ENCODE measurements around the gene FOXP4.

The FOXP4 gene

DNA sequence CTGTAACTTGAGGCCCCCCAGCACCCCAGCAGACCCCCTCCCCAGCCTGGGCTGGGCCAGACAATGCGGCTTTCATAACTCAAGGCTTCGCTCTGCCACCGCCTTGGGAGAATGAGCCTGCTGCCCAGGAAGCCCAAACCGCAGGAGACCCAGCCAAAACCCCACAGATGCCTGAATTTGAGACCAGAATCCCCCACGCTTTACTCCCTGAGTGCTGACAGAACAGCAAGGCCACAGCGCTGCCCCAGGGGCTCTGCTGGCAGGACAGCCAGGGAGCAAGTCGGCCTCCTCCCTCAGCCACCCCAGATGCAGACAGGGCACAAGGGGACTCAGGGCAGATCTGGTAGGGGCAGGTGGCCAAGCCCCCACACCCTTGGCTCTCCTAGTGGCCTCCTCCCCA is 94.2 kb downstream of the FOXP4 start:
- no peaks in the 10 kb centered on the region for H3K9me3 Mint-ChIP-seq
- peaks cover 28% of the 10 kb centered on the region for H3K36me3 Mint-ChIP-seq (ENCODE audit: low read depth)
- peak overlapping the region; percentile 91 to 97 (median 93) for H3K4me3 Mint-ChIP-seq
- H3K27me3 Mint-ChIP-seq (ENCODE audit: low read depth), result peaks cover 24% of the 10 kb centered on the region
- peak overlapping the region; percentile 97 to 100 (median 99) for H3K27ac Mint-ChIP-seq
- peaks cover 75% of the 10 kb centered on the region for H3K4me1 Mint-ChIP-seq
- TF ChIP-seq, protein P1, sequence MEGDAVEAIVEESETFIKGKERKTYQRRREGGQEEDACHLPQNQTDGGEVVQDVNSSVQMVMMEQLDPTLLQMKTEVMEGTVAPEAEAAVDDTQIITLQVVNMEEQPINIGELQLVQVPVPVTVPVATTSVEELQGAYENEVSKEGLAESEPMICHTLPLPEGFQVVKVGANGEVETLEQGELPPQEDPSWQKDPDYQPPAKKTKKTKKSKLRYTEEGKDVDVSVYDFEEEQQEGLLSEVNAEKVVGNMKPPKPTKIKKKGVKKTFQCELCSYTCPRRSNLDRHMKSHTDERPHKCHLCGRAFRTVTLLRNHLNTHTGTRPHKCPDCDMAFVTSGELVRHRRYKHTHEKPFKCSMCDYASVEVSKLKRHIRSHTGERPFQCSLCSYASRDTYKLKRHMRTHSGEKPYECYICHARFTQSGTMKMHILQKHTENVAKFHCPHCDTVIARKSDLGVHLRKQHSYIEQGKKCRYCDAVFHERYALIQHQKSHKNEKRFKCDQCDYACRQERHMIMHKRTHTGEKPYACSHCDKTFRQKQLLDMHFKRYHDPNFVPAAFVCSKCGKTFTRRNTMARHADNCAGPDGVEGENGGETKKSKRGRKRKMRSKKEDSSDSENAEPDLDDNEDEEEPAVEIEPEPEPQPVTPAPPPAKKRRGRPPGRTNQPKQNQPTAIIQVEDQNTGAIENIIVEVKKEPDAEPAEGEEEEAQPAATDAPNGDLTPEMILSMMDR (IDR thresholded peaks at IDR 0.05; ENCODE audit: unreplicated experiment in 3 of 3), result no peak

DNA sequence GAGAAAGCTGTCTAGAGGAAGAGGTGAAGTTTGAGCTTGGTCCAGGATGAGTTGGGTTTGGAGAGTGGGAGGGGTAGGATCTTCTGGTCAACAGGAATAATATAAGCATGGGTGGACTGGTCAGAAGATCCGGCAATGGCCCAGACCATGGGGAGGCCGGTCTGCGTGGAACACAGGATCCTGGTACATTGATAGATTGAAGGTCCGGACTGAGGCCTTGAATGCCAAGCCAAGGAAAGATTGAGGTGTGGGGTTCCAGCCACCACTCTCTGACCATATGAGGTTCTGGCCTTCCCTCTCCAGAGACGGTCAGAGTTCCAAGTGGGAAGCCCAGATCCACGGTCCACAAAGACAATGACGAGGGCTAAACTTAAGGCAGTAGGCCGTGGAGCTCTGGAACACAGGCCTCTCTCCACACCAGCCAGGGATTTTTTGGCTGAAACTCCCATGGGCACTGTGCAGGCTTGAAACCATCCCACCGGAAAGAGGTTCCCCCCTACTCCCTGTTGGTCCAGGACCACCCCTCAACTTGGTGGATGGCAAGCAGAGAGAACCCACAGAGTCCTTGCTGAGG is 95.3 kb downstream of the FOXP4 start:
- Mint-ChIP-seq H3K27me3 (ENCODE audit: low read depth) (peaks cover 24% of the 10 kb centered on the region), H3K4me1 (peaks cover 77% of the 10 kb centered on the region), H3K36me3 (ENCODE audit: low read depth) (peaks cover 35% of the 10 kb centered on the region), H3K27ac (peak overlapping the region; percentile 97 to 100 (median 99)), H3K9me3 (no peaks in the 10 kb centered on the region), H3K4me3 (peak overlapping the region; percentile 79 to 97 (median 93))
- TF ChIP-seq, protein P1 (IDR thresholded peaks at IDR 0.05; ENCODE audit: unreplicated experiment in 3 of 3), result no peak

DNA sequence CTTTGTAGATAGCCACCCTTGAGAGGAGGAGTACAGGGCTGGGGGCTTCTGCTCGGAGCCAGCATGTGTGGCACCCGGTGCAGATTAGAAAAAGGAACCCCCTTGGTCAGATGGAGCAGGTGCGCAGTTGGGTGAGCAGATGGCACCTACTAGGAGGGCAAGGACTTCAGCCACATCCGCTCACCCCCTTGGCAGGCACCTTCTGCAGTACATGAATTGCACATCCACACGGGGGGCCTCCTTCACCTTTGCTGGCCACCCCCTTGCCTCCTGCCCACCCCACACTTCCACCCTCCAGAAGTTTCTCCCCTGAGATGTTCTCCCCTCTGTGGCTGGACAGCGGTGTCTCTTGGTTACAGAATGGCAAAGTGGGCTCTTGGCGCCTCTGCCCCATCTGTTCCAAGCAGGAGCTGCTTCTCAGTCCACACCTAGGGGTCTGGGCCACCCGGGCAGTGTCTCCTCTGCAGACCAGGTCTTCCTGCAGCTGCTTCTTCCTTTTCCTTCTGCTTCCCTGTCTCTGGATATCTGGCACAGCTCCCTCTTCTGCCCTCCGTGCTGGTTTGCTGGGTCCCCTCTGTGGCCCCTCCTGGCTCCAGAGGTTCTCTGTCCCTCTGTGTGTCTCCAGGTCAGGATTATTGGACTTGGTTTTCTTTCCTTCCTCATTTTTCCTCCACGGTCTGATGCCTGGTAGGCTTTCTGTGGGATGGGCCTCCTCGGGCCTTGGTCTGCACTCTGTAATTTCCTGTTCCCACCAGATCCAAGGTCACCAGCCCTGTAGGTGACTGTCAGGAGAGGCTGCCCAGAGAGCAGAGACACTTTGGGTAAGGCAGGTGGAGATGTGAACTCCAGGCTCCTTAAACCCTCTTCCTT is 96.1 kb downstream of the FOXP4 start:
- TF ChIP-seq, protein P1 (IDR thresholded peaks at IDR 0.05; ENCODE audit: unreplicated experiment in 3 of 3), result no peak
- H3K27ac Mint-ChIP-seq, result peak overlapping the region; percentile 97 to 100 (median 99)
- peaks cover 80% of the 10 kb centered on the region for H3K4me1 Mint-ChIP-seq
- peaks cover 21% of the 10 kb centered on the region for H3K27me3 Mint-ChIP-seq (ENCODE audit: low read depth)
- peak overlapping the region; percentile 79 to 97 (median 93) for H3K4me3 Mint-ChIP-seq
- peaks cover 42% of the 10 kb centered on the region for H3K36me3 Mint-ChIP-seq (ENCODE audit: low read depth)
- H3K9me3 Mint-ChIP-seq, result no peaks in the 10 kb centered on the region

DNA sequence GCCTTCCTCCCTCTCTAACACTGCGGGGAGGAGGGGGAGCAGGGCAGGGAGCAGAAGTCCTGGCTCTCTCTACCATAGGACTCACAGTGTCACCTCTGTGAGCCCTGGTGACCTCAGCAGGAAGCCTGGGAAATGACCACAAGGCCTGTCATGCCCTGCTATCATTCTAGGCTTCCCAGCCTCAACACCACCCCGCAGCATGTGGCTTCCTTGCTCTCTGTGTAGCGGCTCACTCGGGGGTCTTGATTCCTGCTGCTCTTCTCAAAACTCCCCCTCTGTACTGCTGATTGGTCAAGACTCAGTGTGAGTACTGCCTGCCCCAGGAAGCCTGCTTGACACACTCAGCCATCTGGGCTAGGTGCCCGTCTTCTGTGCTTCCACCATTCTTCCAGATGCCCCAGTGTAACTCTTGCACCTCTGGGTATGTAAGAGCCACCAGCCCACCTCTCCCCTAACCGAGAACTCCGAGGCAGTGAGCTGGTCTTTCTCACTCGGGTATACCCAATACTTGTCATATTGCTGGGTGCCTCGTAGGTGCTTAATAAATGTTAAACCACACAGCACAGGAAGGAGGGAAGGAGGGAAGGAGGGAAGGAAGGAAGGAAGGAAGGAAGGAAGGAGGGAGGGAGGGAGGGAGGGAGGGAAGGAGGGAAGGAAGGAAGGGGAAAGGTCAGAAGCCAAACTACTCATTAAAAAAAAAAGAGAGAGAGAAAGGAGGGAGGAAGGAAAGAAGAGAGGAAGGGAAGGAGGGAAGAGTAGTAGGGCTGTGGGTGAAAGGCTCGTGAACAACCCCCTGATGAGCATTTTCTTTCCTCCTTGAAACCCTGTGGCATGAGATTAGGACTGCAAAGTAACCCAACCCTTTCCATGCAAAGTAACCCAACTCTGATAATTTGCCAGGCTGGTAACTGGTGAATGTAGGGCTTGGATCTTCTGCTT is 97.0 kb downstream of the FOXP4 start:
- H3K4me1 Mint-ChIP-seq, result peaks cover 84% of the 10 kb centered on the region
- peaks cover 45% of the 10 kb centered on the region for H3K36me3 Mint-ChIP-seq (ENCODE audit: low read depth)
- peak overlapping the region; percentile 73 to 81 (median 79) for H3K4me3 Mint-ChIP-seq
- H3K27ac Mint-ChIP-seq, result peak overlapping the region; percentile 97 to 100 (median 99)
- no peaks in the 10 kb centered on the region for H3K9me3 Mint-ChIP-seq
- peaks cover 17% of the 10 kb centered on the region for H3K27me3 Mint-ChIP-seq (ENCODE audit: low read depth)
- TF ChIP-seq, protein P1 (IDR thresholded peaks at IDR 0.05; ENCODE audit: unreplicated experiment in 3 of 3), result no peak

DNA sequence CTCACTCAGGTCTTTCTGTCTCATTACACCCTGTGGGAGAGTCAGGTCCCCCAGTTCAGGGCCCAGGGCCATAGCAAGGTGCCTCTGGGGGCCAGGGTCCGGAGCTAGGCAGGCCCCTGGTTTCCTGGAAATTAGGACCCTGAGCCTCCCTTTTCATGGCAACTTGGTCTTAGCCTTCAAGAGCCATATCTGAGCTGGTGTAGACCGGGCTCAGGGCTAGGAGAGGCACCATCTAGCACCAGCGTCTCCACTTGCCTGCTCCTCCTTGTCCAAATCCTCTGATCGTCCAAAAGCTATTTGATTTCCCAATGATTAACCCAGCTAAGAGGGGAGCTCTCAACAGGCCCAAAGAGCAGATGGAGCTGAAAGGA is 97.7 kb downstream of the FOXP4 start:
- Mint-ChIP-seq H3K4me3 (peak overlapping the region; percentile 44 to 77 (median 56)), H3K27ac (peak overlapping the region; percentile 17 to 97 (median 87)), H3K4me1 (peaks cover 90% of the 10 kb centered on the region), H3K9me3 (no peaks in the 10 kb centered on the region), H3K36me3 (ENCODE audit: low read depth) (peaks cover 50% of the 10 kb centered on the region), H3K27me3 (ENCODE audit: low read depth) (peaks cover 17% of the 10 kb centered on the region)
- TF ChIP-seq, protein P1 (IDR thresholded peaks at IDR 0.05; ENCODE audit: unreplicated experiment in 3 of 3), result no peak
